Endothelial cell of hepatic sinusoid (primary cell): ENCODE data around the gene ERBB4.
"Not testable (repeated sequence)": the region's sequence is repeated elsewhere in the genome, so short reads cannot be mapped to it uniquely, and the experiment has no call there.

Experiments
- in situ Hi-C: cut with HindIII; loops from 2 replicates; pipeline ENCODE4 v1.10.0; 2017; ENCODE audit warnings: low sequenced_read_pairs

ERBB4 gene

GRCh38 chr2:211755187-211755586 lies 783.4 kb downstream of the ERBB4 start:
- in situ Hi-C loops: no loop called here

- in situ Hi-C loops: no loop called here
Measured at GRCh38 chr2:211751848-211752247, 786.8 kb downstream of the ERBB4 start.

- in situ Hi-C loops: no loop called here
Measured at GRCh38 chr2:211748339-211748738, 790.3 kb downstream of the ERBB4 start.

GRCh38 chr2:211745295-211746097 lies 793.1 kb downstream of the ERBB4 start:
- in situ Hi-C loops: no loop called here

- in situ Hi-C loops: no loop called here
Measured at GRCh38 chr2:211744379-211744778, 794.2 kb downstream of the ERBB4 start.

GRCh38 chr2:211741966-211742365 lies 796.6 kb downstream of the ERBB4 start:
- in situ Hi-C loops: no loop called here

- in situ Hi-C loops: no loop called here
Measured at GRCh38 chr2:211737282-211737681, 801.3 kb downstream of the ERBB4 start.

- in situ Hi-C loops: no loop called here
Measured at GRCh38 chr2:211730215-211730614, 808.4 kb downstream of the ERBB4 start.

GRCh38 chr2:211729433-211729832 lies 809.2 kb downstream of the ERBB4 start:
- in situ Hi-C loops: no loop called here

- in situ Hi-C loops: no loop called here
Measured at GRCh38 chr2:211724933-211725332, 813.7 kb downstream of the ERBB4 start.

- in situ Hi-C loops: no loop called here
Measured at GRCh38 chr2:211723398-211723797, 815.2 kb downstream of the ERBB4 start.

GRCh38 chr2:211722928-211723327 lies 815.7 kb downstream of the ERBB4 start:
- in situ Hi-C loops: no loop called here

GRCh38 chr2:211721874-211722273 lies 816.7 kb downstream of the ERBB4 start:
- in situ Hi-C loops: not testable (repeated sequence)

GRCh38 chr2:211709389-211709788 lies 829.2 kb downstream of the ERBB4 start:
- in situ Hi-C loops: no loop called here

- in situ Hi-C loops: no loop called here
Measured at GRCh38 chr2:211692689-211693088, 845.9 kb downstream of the ERBB4 start.

GRCh38 chr2:211690736-211691135 lies 847.9 kb downstream of the ERBB4 start:
- in situ Hi-C loops: no loop called here

- in situ Hi-C loops: no loop called here
Measured at GRCh38 chr2:211688196-211688595, 850.4 kb downstream of the ERBB4 start.

- in situ Hi-C loops: no loop called here
Measured at GRCh38 chr2:211674715-211675114, 863.9 kb downstream of the ERBB4 start.

- in situ Hi-C loops: no loop called here
Measured at GRCh38 chr2:211673133-211673905, 865.3 kb downstream of the ERBB4 start.

GRCh38 chr2:211671977-211672376 lies 866.6 kb downstream of the ERBB4 start:
- in situ Hi-C loops: no loop called here

GRCh38 chr2:211665299-211665698 lies 873.3 kb downstream of the ERBB4 start:
- in situ Hi-C loops: no loop called here

GRCh38 chr2:211664321-211664720 lies 874.3 kb downstream of the ERBB4 start:
- in situ Hi-C loops: no loop called here
